ENCODE results near the gene ENDOU.

The ENDOU gene, protein sequence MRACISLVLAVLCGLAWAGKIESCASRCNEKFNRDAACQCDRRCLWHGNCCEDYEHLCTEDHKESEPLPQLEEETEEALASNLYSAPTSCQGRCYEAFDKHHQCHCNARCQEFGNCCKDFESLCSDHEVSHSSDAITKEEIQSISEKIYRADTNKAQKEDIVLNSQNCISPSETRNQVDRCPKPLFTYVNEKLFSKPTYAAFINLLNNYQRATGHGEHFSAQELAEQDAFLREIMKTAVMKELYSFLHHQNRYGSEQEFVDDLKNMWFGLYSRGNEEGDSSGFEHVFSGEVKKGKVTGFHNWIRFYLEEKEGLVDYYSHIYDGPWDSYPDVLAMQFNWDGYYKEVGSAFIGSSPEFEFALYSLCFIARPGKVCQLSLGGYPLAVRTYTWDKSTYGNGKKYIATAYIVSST

DNA sequence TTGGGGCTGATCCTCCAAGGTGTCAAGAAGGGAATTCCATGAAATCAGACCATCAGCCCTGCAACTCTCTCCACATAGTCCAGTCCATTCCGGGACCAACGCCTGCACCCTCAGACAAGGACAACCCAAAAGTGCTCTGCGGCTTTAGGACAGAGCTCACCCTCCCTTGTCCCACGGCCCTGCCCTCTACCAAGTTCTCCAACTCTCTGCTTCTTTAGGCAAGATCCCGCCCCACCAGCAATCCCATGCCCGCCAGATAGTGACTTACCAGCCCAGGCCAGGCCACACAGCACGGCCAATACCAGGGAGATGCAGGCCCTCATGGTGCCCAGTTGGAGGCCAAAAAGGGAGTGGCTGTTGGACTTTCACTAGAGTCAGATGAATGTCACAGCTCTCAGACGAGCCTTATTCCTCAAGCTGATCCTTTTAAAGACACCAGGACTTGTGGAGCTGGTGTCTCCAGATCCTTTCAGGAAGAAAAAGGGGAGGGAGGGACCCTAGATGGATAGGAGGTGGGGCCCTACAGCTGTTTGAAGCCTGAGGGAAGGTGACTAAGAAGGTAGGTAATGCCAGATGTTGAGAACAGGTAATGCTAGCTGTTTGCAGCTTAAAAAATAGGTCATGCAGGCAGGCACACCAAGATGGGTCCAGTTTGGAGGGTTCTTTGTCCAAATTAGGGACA, at the start of gene ENDOU:
TSS of gene ENDOU (minus strand) at position 400 of the 682 bp plus-strand sequence. CDS start at position 323, 77 bp downstream.
- no peak for FAIRE-seq

DNA sequence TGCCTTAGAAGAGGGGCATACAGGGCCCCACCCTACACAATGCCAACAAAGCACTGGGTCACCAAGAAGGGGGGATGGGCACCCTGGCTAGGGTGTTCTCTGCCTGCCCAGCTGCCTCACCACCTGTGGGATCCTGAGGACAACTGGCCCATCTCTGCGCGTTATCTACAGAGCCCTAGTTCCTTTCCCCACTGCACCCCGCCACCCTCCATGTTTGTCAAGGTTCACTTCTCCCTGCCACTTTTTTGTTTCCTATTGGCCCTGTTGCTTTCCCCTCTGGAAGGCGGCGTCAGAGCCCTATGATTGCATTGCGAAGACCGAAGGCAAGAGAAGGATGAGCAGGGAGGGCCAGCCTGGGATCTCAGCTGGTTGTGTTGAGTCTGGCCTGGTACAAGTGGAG, 49.4 kb upstream of the ENDOU start:
- no peak for FAIRE-seq

DNA sequence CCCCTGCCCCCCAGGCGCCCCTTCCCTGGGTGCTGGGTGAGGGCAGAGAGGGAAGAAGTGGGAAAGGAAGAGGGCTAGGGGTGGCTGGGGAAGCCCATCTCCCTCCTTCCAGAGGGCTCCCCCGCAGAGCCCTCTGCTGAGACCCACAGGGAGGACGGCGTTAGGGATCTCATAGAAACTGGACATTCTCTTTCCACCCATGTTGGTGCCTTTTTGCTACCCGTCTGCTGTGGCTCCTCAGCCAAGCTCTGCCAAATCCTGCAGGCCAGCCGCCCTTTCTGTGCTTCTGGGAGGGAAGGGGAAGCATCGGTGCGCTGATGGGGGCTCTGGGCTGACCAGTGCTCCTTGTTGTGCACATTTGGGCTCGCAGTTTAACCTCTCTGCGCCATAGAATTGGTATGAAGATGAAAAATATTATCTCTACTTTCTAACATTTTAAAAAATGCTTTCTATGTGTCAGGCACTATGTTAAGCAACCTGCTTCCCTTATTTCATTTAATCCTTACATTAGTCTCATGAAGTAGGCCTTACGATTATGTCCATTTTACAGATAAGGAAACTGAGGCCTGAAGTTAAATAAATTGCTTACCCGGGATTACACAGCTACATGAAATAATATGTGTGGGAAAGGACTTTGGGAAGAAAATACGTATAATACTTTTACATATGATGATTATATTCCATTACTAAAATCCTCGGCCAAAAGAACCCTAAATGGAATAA, 48.7 kb upstream of the ENDOU start:
- FAIRE-seq, result no peak

DNA sequence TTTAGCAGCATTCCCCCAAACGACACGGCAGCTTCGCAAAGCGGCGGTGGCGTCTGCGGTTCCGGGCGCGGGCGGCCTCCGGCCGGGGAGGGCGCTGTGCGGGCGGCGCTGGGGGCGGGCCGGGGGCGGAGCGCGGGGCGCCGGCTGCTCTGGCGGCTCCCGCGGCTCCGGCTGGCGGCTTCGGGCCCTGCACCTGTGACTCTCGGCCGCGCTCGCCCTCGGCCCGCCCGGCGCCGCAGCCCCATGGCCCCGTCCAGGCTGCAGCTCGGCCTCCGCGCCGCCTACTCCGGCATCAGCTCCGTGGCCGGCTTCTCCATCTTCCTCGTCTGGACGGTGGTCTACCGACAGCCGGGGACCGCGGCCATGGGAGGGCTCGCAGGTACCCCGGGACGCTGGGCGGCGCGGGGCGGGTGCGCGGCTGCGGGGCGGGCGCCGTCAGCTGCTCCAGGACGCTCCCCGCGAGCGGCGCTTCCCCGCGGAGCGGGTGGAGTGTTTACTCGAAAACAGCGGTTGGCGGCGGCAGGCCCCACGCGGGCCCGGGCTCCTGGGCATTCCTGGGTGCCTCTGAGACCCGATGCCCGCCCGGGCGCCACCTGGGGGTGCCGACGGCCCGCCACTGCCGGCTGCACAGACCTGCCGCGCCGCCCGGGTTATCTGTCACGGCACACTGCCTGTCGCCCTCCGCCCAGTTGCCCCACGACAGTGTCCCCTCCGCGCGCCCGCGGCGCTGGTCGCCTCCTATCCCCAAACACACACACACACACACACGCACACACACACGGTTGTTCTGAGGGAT, 48.0 kb upstream of the ENDOU start, which contains the start of gene SLC48A1:
TSS of gene SLC48A1 (plus strand) at position 177 of the 796 bp plus-strand sequence. CDS start at position 244, 67 bp downstream.
- no peak for FAIRE-seq

DNA sequence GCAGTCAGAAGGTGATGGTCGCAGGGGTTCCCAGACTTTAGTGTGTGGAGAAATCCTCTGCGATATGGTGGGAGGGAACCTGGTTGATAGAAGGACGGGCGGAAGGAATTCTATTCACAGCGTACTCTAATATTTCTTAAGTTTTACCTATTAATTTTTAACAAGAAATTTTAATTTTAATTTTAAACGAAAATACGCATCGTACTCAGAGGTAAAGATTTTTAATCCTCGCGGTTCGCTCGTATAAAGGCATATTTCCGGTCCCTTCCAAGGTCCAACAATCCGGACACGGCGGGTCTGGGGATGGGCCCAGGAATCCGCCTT, 47.4 kb upstream of the ENDOU start:
- FAIRE-seq, result no peak

DNA sequence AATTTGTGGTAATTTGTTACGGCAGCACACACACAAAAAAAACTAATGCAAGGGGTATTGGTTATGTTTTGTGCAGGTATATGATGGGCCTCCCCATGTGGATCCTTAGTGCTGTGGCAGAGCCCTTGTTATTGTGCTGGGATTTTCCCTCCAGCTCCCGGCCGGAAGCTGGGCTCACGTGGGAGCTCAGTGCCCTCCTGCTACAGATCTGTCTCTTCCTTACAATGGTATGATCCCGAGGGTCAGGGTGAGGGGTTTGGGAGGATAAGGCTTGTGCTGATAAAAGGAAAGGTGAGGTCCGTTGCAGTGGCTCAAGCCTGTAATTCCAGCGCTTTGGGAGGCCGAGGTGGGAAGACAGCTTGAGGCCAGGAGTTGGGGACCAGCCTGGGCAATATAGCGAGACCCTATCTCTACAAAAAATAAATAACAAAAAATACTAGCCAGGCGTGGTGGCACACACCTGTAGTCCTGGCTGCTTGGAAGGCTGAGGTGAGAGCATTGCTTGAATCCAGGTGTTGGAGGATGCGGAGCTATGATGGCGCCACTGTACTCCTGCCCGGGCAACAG, 46.9 kb upstream of the ENDOU start:
- no peak for FAIRE-seq

DNA sequence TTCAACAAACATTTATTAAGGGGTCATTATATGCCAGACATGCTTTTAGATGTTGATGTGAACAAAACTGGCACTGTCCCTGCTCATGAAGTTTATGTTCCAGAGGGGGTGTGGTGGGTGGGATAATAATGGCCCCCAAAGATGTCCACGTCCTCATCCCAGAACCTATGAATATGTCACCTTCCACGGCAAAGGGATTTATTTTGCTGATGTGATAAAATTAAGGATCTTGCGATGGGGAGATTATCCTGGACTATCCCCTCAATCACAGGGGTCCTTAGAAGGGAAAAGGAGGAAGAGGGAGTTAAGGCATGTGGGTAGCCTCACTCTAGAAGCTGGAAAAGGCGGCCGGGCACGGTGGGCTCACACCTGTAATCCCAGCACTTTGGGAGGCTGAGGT, 46.0 kb upstream of the ENDOU start:
- no peak for FAIRE-seq

DNA sequence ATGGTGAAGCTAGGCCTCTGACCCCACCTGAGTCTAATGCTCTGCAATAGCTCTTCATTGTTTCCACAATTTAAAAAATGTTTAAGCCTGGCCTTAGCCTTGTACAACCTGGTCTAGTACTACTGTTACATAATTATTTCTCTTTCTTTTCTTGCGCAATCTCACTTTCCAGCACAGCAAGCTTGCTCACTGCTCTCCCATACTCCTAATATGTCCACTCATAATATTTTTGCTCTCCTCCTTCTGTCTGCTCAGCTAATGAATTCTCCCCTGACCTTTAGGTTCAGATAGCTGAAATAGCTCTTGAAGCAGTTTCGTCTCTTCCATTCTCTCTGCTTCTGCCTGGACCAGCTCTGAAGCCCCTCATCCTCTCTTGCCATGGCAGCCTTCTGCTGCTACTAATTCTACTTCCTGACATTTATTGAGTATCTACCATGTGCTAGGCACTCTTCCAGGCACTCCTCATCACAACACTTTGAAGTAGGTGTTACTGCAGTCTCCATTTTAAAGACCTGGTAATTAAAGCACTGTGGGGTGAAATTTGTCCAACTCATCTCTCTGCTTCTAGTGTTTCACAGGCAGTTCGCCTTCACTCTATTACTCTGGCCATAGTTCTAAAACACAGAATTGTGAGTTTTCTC, 44.9 kb upstream of the ENDOU start:
- no peak for FAIRE-seq

DNA sequence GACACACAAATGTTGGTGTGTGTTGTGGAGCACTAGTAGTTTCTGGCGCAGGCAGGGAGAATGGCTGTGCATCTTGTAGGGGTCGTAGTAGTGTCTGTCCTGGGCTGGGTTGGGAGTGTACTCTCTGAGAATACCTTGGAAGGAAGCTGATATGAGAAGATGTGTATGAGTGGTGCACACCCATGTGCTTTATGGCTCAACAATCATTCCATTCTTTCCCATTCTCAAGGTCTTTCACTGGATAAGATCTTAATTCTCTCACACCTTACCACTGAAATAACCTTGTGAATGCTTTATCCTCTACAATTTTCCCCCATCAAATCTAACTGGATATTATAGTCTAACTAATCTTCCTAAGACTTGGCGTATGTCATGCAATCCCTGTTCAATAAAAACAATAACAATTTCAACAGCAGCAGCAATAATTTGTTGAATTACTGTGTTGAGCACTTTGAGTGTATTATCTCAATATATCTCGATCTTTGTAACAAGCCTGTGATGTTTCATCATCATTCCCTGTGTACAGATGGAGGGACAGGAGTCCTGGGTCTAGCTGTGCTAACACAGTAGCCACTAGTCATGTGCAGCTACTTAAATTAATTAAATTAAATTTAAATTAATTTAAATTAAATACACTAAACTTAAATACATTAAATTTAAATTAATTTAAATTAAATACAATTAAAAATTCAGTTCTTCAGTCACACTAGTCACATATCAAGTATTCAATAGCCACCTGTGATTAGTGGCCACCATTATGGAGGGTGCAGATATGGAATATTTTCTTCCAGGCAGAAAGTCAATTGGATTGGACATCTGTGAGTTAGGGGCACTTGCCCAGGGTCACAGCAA, 44.2 kb upstream of the ENDOU start:
- FAIRE-seq, result no peak

DNA sequence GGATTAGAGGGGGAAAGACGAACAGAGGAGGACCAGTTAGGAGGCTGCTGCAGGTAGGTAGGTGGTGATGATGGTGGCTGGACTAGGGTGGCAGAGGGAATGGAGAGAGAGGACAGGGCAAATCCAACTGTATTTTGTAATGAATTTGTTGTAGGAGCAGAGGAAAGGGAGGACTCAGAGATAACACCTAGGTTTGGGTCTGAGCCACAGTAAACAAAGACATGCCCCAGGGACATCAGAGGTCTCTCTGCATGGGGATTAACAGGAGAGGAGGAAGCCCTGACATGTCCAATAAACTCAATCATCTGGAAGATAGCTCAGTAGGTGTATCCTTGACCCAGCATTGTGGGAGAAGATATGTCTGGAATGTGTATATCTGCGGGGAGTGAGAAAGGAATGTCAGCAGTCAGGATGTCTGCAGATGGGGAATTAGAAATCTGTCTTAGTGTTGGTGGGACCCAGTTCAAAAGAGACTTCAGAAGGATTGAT, 43.1 kb upstream of the ENDOU start:
- no peak for FAIRE-seq

DNA sequence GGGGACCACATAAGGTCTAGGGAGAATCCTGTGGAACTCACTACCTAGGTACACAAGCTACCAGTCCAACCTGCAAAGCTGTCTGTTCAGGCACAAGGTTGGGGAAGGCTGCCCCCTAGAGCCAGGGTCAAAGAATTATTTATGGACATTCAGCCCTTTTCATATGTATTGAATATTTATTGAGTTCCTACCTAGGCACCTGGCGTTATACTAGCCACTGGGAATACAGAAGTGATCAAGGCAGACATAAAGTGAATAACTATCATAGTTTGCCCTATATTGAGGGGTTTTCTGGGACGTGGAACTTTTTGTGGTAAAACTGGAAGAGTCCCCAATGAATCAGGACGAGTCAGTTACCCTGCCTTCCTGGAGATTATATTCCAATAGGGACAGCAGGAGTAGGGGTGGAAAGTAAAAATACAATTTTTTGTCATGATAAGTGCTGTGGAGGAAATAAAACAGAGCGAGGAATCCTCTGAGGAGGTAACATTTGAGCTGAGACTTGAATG, 42.0 kb upstream of the ENDOU start:
- no peak for FAIRE-seq

DNA sequence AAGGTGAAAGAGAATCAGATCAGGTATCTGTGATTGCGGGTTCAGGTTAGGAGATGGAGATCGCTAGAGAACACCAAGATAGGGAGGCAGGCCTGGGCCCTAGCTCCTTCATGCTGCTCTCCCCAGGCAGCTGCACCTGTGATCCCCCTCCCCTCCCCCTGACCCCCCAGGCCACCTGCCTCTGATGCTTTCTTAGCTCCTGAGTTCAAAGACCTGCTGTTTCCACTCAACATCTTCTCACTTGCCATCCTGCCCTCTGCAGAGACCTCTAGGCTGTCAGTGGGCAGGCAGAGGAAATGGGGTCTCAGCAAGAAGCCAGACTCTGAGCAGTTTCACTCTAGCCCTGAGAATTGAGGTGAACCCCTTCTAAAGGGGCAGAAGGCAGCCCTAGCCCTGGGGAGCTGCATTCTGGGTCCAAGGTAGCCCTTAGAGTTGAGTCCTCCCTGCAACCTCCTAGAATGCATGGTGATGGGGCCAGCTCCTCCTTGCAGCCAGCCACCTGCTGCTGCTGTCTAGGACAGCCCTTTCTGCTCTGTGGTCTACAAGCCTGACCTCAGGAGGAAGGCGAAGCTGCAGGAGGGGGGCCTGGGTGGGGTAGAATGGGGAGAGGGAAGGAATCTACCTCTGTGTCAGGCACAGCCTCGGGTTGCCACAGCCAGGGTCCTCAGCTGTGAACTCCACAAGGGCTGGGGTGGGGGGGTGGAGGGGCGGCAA, 41.4 kb upstream of the ENDOU start:
- no peak for FAIRE-seq

DNA sequence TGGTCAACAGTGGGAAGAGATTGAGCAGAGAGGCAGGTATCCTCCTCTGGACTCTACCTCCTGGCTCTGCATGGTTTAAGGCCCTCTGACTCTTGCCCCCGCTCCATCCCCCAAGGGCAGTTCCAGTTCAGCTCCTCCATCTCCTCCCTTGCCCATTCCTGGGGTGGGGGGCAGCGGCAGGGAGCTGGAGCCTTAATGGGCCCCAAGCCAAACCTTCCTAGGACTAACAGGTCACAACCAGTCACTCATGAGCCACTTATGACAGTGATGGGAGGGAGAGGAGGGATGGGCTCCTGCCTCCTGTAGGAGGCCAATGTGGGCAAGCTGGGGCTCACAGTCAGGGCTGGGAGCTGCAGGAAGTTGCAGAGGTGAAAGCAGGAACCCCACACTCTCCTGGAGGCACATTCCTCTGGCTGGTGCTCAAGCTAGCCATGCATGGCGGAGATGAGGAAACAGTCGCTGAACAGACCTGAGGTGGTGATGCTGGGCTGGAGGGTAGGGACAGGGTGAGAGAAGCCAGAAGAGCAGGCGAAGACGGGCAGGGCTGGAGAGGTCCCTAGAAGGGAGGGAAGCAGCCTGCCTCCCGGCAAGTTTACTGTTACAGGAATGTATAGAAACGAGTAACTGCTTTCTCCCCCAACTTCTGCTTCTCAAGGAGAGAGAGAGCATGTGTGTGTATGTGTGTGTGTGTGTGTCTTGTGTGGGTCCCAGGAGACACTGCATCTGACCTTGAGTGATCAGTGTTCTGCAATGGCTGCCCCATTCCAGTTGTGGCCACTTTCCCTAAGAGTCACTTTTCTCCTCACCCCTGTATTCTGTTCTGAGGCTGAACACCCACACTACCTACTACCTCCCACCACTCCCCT, 38.4 kb upstream of the ENDOU start:
- no peak for FAIRE-seq

DNA sequence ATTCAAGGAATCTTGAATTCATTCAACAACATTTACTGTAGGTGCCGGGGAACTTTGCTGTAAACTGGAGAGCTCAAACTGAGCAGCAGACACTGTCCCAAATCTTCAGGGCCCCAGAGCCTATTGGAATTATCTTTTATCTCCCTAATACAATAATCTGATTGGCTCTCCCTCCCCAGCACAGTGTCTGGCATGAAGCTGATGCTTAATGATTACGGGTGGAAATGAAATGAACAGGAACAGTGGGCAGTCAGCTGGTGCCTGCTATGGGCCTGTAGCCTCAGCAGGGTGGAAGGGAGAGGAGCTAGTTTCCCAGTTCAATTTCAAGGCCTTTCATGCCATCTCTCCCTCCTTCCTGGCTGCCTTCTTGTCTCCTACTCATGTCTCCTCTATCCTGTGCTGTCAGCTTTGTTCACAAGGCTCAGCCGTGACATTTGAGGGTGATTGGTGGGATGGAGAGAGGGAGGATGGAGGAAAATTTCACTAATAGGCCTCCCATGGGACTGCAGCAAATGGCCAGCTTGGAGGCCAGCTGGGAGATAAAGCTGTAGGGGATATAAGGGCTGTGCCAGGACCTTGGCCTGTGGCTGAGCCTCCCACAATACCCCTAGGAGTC, 37.7 kb upstream of the ENDOU start:
- no peak for FAIRE-seq

DNA sequence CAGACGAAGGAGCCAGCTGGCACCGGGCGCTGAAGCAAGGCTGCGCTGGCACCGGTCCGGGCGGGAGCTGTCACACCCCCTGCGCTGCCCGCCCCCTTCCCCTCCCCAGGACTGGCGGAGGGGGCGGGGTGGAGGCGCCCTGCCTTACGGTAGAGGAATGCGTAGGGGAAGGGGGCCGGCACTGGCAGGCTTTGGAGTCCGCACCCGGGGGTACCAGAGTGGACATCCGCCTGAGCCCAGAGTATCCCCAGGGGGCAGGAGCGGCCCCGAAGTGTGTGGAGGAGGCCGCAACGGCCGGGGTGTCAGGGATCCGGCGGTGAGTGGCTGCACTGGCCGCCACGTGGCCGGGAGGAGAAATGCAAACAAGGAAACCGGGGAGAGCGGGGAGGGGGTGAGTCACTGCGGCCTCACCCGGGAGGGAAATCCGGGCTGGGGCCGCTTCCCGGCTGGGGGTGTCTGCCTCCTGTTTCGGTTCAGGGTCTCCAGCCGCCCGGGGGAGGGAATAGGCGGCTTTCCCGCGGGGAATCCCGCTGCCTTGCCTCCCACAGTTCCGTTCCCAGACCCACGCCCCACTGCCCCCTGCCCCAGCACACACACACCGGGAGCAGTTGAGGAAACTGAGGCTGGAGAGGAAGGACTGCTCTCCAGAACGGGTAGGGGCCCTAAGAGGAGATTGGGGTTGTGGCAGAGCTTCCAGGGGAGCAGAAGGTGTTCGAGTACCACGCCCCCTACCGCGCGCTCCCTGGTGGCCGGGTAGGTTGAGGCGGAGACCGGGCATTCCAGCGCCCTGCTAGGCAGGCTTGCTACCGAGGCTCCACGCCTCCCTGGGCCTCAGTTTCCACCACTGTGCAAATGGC, 33.8 kb upstream of the ENDOU start, which contains the start of gene RAPGEF3:
TSS of gene RAPGEF3 (minus strand) at position 47 of the 857 bp plus-strand sequence. CDS start 324 bp downstream, outside the sequence.
- no peak for FAIRE-seq

DNA sequence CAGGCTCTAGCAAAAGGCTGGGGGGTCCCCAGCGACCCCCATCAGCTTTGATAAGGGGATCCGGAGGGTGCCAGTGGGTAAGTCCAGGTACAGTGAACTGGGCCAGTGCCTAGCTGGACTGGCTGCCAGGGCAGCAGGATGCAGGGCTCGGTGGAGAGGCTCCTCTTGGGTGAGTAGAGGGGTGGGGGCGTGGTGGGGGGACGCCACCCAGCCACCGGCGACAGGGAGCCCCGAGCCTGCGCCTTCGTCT, 33.2 kb upstream of the ENDOU start:
- no peak for FAIRE-seq

DNA sequence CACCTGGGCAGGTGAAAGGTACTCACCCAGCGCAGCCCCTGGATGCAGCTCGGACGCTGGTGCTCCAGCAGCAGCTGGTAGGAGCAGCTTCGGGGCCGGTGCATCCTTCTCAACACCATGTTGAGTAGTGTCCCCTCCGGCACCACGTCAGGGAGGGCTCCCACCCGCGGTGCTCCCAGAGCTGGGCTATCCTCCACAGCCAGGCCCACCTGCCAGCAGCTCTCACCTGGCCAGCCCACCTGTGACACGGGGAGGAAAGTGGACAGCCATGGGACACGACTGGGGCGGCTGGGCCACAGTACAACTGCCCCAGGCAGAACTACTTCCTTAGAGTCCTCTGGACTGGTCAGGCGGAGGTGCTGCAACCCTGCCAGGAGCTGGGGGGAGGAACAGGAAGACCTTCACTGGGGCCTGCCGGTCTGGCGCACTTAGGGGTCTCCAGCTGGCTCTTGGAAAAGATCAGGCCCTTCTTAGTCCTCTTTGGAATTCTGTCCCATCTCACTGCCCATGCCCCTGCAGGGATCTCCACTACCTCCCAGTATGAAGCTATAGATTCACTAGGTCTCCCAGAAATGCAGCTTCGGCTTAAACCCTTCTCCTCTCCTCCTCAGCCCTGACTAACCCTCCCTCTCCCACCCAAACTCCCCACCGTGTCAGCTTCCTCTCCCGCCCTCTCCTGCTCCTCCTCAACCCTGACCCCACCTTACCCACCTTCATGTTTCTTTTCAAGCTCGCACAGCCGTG, 32.7 kb upstream of the ENDOU start:
- no peak for FAIRE-seq
